Subcutaneous abdominal adipose tissue (tissue), 5 donors: ENCODE results near the gene TMEM86B.

ENCODE experiments used
- H3K27ac ChIP-seq: one replicate; pipeline ENCODE4 v1.7.0; 2013; ENCODE audit warnings: low read depth, mild to moderate bottlenecking, inconsistent platforms, low read length, moderate library complexity
- H3K27me3 ChIP-seq, 5 donors: one replicate each; pipeline ENCODE4 v1.7.0; 2013; ENCODE audit warnings: low read length in 5 of 5, inconsistent platforms in 1 of 5; ENCODE audit not compliant: control insufficient read depth in 5 of 5, insufficient read depth in 4 of 5
- H3K36me3 ChIP-seq, 5 donors: one replicate each; pipeline ENCODE4 v1.7.0; 2013; ENCODE audit warnings: low read length in 5 of 5; ENCODE audit not compliant: control insufficient read depth in 5 of 5, insufficient read depth in 5 of 5
- H3K4me1 ChIP-seq, 5 donors: one replicate each; pipeline ENCODE4 v1.7.0; 2013; ENCODE audit warnings: low read length in 5 of 5, mild to moderate bottlenecking in 3 of 5, moderate library complexity in 1 of 5; ENCODE audit not compliant: control insufficient read depth in 5 of 5, insufficient read depth in 5 of 5
- H3K4me3 ChIP-seq, 5 donors: one replicate each; pipeline ENCODE4 v1.7.0; 2013; ENCODE audit warnings: low read length in 5 of 5, low read depth in 1 of 5
- H3K9ac ChIP-seq, 5 donors: one replicate each; pipeline ENCODE4 v1.7.0; 2013; ENCODE audit warnings: low read length in 5 of 5, mild to moderate bottlenecking in 4 of 5, moderate library complexity in 3 of 5
- H3K9me3 ChIP-seq, 5 donors: one replicate each; pipeline ENCODE4 v1.7.0; 2013; ENCODE audit warnings: low read length in 5 of 5; ENCODE audit not compliant: control insufficient read depth in 5 of 5
- donor health status: healthy.
- donor health status: healthy.
- donor health status: healthy.
- donor health status: healthy.
- donor health status: healthy.

The TMEM86B gene

DNA sequence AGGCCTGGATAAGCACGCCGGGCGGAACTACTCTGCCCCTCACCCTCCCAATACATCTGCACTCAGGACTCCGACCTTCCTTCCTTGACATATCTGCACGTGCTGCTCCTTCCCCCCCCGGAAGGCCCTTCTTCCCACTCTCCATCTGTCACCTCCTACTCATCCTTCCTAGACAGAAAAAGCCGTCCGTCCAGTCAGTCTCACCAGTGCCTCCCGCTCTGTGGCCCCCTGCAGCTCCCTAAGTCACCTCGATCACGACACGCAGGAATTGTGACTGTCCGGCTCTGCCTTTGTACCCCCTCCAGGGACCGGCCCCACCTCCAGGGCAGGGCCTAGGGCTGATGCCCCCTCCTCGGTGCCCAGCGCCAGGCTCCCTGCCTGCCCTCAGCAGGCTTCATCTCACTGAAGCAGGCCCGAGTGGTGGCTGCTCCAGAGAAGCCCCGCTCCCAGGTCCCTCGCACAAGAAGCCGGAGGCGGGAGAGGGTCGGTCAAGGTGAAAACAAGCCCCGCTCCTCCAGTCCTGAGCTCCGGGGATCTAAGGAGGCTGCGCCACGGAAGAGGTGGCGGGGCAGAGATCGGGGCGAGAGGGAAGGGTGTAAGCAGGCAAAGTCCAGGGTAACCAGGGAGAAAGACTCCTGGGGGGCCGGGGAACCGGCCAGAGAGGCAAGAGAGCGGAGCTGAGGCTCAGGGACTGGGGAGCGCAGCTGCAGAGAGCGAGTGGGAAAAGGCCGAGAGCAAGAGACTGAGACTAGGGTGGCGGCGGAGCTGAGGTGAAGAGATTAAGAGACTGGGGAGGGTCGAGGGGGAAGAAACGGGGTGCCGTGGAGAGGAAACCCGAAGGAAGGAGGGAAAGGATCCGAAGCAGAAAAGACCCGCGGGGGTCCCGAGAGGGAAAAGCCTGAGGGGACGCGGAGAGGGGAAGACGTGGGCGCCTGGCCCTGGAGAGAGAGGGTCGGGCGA, 29.2 kb upstream of the TMEM86B start:
- peak overlapping the region; percentile 57 for H3K27ac ChIP-seq
- H3K27me3 ChIP-seq = no peaks in the 10 kb centered on the region
- peak overlapping the region; percentile 85 to 95 (median 89) for H3K4me3 ChIP-seq
- H3K36me3 ChIP-seq = peaks cover 0 to 5% (median 2%) of the 10 kb centered on the region in 5 donors
- H3K9ac ChIP-seq = peak overlapping the region; percentile 7 to 97 (median 83)
- no peaks in the 10 kb centered on the region for H3K9me3 ChIP-seq
- peaks cover 19 to 65% (median 62%) of the 10 kb centered on the region in 5 donors for H3K4me1 ChIP-seq

DNA sequence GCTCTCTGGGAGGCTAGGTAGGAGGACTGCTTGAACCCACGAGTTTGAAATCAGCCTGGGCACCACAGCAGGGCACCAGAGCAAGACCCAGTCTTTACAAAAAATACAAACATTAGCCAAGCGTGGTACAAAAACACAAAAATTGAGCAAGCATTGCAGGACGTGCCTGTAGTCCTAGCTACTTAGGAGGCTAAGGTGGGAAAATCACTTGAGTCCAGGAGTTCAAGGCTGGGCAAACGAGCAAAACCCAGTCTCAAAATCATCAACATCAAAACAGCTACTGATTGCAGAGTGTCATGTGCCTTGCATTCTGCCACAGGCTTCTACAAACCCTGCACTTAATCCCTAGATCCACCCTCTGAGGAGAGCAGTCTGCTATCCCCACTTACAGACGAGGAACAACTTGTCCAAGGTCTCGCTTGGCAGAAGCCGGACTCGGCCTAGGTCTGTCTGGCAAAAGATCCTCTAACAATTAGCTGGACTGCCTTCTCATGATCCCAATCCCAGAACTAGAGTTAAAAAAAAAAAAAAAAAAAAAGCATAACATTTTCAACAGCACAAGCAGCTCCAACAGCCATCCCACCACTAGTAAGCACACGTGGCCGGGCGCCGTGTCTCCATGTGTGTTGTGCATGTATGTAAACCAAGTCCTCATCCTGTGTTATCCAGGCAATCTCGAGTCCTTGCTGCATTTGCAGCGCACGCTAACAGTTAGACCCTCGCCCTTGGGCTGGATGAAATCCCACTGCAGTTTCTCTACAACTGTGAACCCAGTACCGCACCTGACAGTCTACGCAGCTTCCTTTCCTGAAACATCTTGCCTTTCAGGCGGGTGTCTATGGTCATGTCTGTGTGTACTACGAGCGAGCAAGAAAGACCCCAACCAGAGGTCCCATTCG, 28.2 kb upstream of the TMEM86B start:
- Histone ChIP-seq H3K4me3 (peak overlapping the region; percentile 76 to 95 (median 89)), H3K9ac (peak overlapping the region; percentile 26 to 97 (median 83)), H3K27ac (peak overlapping the region; percentile 57), H3K36me3 (no peaks in the 10 kb centered on the region), H3K4me1 (peaks cover 19 to 72% (median 64%) of the 10 kb centered on the region in 5 donors), H3K27me3 (no peaks in the 10 kb centered on the region), H3K9me3 (no peaks in the 10 kb centered on the region)

- Histone ChIP-seq H3K27me3 (no peaks in the 10 kb centered on the region), H3K9me3 (no peaks in the 10 kb centered on the region), H3K36me3 (no peaks in the 10 kb centered on the region), H3K9ac (peak overlapping the region in 3 of 5 donors; percentile 63 to 97 (median 83)), H3K27ac (peak overlapping the region; percentile 57), H3K4me1 (peaks cover 19 to 80% (median 69%) of the 10 kb centered on the region in 5 donors), H3K4me3 (peak overlapping the region in 4 of 5 donors; percentile 12 to 95 (median 38))
Measured at GRCh38 chr19:55255618-55256423, 27.3 kb upstream of the TMEM86B start.

DNA sequence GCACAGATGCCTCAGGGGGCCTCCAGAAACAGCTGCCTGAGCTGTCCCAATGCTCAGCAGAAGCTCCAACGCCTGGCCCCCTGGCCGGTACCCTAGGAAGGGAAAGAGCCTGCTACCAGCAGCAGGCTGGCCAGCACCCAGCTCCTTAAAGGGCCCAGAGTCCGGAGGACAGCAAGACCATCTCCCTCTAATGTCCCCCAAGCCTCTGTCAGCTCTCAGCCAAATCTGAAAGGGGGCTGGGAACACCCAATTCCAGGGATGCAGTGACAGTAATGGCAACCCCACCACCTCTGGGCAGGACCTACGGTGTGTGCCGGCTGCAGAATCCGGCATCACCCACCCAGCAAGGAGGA, 26.0 kb upstream of the TMEM86B start:
- Histone ChIP-seq H3K4me1 (peaks cover 19 to 74% (median 66%) of the 10 kb centered on the region in 5 donors), H3K4me3 (peak overlapping the region; percentile 33 to 57 (median 54)), H3K27ac (peak overlapping the region; percentile 24), H3K9me3 (no peaks in the 10 kb centered on the region), H3K36me3 (peaks cover 0 to 6% (median 0%) of the 10 kb centered on the region in 5 donors), H3K9ac (peak overlapping the region; percentile 38 to 79 (median 64)), H3K27me3 (no peaks in the 10 kb centered on the region)

DNA sequence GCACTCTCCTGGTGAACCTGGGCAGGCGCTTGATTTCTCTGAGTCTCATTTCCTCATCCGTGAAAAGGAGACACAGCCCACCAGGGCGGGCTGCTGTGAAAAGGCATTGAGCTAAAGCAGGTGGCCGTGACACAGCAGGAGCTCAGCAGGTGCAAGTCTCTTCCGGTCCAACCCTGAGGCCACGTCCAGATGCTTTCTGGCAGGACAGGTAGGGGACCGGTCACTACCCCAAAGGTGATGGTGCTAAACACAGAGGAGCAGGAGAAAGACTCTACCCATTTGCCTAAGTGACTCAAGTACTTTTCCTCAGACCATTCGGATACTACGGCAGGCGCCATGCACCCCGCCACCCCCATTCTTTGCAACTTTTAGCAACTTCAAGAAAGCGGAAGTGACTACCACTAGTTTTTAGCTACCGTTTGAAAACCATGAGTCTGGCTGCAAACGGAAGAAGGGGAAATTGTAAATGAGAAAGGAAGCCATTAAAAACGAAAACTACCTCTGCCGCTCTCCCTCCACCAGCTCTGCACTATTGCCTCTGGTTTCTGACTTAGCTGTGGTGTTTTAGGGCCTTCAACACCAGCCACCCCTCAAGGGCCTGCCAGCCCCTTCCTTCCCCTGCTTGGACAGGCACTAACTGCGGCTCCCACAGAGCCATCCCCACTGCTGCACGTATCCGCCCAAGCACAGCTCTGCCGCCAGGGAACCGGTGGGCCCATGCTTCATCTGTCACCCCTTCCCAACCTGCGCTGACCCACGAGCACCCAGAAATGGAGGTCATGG, 25.5 kb upstream of the TMEM86B start:
- Histone ChIP-seq H3K27ac (peak overlapping the region; percentile 24), H3K4me1 (peaks cover 17 to 74% (median 63%) of the 10 kb centered on the region in 5 donors), H3K9me3 (no peaks in the 10 kb centered on the region), H3K36me3 (peaks cover 0 to 6% (median 0%) of the 10 kb centered on the region in 5 donors), H3K9ac (peak overlapping the region in 4 of 5 donors; percentile 63 to 79 (median 66)), H3K27me3 (no peaks in the 10 kb centered on the region), H3K4me3 (peak overlapping the region; percentile 33 to 57 (median 54))

GRCh38 chr19:55252760-55253663, 24.4 kb upstream of the TMEM86B start:
- Histone ChIP-seq H3K36me3 (peaks cover 0 to 6% (median 0%) of the 10 kb centered on the region in 5 donors), H3K4me3 (no peak overlapping the region), H3K27ac (peak overlapping the region; percentile 17), H3K9me3 (no peaks in the 10 kb centered on the region), H3K9ac (peak overlapping the region in 2 of 5 donors; percentile 62 to 79), H3K4me1 (peaks cover 20 to 81% (median 73%) of the 10 kb centered on the region in 5 donors), H3K27me3 (no peaks in the 10 kb centered on the region)

DNA sequence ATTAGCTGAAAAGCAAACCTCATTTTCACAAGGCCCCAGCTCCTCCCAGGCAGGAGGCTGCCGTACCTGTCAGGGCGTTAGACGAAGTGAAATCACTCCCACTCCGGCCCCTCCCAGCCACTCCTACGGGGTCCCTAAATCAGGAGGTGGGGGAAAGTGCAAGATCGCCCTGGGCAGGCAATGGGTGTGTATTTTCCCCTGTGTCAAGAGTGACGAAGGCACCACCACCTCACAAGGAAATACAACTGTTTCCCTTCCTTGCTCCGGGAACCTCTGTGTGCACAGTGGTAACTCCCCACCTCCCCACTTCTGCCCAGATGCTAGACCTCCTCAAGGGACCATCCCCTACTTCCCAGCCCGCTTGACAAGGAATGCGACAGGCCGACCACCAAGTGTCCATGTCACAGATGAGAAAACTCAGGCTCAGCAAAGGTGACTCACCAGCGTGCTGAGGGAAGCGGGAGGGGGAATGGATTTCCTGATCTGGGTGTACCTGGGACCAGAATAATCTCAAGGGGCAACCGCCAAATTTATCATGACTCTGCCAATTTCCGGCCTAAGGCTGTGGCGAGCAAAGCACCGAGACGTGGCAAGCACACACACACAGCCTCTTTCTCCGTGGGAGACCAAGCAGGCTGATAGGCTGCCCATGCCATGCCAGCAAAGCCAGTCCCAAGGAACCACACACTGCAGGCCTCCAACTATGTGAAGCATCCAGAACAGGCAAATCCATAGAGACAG, 22.9 kb upstream of the TMEM86B start:
- Histone ChIP-seq H3K4me3 (no peak overlapping the region), H3K36me3 (peaks cover 0 to 11% (median 8%) of the 10 kb centered on the region in 5 donors), H3K27ac (no peak overlapping the region), H3K9me3 (no peaks in the 10 kb centered on the region), H3K27me3 (no peaks in the 10 kb centered on the region), H3K9ac (no peak overlapping the region), H3K4me1 (peaks cover 15 to 75% (median 64%) of the 10 kb centered on the region in 5 donors)
